ENCODE measurements around the gene HOXD12.

GRCh38 chr2:176091329-176092258 is 8.0 kb upstream of the HOXD12 start:
- no peak for TF ChIP-seq POLR2A (IDR thresholded peaks at IDR 0.05)
- no peak for TF ChIP-seq CTCF (IDR thresholded peaks at IDR 0.05)
- TF ChIP-seq EP300 (IDR thresholded peaks at IDR 0.05): no peak

All from ovary (tissue), 3 donors.